ENCODE measurements around the gene ECT2L.
"Not testable (repeated sequence)": the region's sequence is repeated elsewhere in the genome, so short reads cannot be mapped to it uniquely, and the experiment has no call there.

The ECT2L gene

DNA sequence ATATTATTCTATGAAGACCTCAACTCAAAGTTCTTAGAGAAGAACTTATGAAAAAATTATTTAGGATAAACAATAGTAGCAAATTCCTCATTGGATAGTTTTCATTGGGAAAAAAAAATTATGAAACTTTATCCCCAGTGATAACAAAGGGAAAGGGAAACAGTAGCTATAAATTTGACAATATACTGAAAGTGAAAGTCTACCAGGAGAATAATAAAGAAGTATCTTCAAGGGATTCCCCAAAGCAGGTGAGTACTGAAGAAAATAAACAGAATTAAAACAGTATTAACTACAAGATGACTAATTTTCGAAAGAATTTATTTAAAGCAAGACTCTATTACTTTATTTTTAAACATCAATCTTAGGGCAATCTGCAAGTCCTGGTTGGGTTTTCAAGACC lies 135.8 kb downstream of the ECT2L start:
- DNase-seq (ENCODE audit: low spot score) (no peak), ATAC-seq (ENCODE audit: low read depth) (no peak)
- Histone ChIP-seq H3K27ac (ENCODE audit: poor library complexity, severe bottlenecking) (no peak overlapping the region), H3K36me3 (ENCODE audit: low read depth) (peaks cover 32% of the 10 kb centered on the region), H3K9me3 (ENCODE audit: severe bottlenecking) (no peaks in the 10 kb centered on the region), H3K4me3 (ENCODE audit: severe bottlenecking) (no peak overlapping the region), H3K4me1 (ENCODE audit: insufficient read depth, poor library complexity, severe bottlenecking) (no peaks in the 10 kb centered on the region), H3K27me3 (ENCODE audit: insufficient read depth, poor library complexity, severe bottlenecking) (no peaks in the 10 kb centered on the region)
- TF ChIP-seq, protein P1, sequence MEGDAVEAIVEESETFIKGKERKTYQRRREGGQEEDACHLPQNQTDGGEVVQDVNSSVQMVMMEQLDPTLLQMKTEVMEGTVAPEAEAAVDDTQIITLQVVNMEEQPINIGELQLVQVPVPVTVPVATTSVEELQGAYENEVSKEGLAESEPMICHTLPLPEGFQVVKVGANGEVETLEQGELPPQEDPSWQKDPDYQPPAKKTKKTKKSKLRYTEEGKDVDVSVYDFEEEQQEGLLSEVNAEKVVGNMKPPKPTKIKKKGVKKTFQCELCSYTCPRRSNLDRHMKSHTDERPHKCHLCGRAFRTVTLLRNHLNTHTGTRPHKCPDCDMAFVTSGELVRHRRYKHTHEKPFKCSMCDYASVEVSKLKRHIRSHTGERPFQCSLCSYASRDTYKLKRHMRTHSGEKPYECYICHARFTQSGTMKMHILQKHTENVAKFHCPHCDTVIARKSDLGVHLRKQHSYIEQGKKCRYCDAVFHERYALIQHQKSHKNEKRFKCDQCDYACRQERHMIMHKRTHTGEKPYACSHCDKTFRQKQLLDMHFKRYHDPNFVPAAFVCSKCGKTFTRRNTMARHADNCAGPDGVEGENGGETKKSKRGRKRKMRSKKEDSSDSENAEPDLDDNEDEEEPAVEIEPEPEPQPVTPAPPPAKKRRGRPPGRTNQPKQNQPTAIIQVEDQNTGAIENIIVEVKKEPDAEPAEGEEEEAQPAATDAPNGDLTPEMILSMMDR (IDR thresholded peaks at IDR 0.05; ENCODE audit: poor library complexity, severe bottlenecking), result no peak

DNA sequence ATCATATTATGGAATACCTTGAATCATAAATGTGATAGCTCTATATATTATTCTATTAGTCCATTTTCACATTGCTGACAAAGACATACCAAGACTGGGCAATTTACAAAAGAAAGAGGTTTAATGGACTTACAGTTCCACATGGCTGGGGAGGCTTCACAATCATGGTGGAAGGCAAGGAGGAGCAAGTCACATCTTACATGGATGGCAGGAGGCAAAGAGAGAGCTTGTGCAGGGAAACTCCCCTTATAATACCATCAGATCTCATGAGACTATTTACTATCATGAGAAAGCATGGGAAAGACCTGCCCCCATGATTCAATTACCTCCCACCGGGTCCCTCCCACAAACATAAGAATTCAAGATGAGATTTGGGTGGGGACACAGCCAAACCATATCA lies 141.0 kb downstream of the ECT2L start:
- H3K36me3 ChIP-seq (ENCODE audit: low read depth), result peaks cover 54% of the 10 kb centered on the region
- not testable (repeated sequence) for H3K27ac ChIP-seq (ENCODE audit: poor library complexity, severe bottlenecking); H3K9me3 ChIP-seq (ENCODE audit: severe bottlenecking); H3K27me3 ChIP-seq (ENCODE audit: insufficient read depth, poor library complexity, severe bottlenecking); H3K4me3 ChIP-seq (ENCODE audit: severe bottlenecking); DNase-seq (ENCODE audit: low spot score); H3K4me1 ChIP-seq (ENCODE audit: insufficient read depth, poor library complexity, severe bottlenecking); ATAC-seq (ENCODE audit: low read depth)

DNA sequence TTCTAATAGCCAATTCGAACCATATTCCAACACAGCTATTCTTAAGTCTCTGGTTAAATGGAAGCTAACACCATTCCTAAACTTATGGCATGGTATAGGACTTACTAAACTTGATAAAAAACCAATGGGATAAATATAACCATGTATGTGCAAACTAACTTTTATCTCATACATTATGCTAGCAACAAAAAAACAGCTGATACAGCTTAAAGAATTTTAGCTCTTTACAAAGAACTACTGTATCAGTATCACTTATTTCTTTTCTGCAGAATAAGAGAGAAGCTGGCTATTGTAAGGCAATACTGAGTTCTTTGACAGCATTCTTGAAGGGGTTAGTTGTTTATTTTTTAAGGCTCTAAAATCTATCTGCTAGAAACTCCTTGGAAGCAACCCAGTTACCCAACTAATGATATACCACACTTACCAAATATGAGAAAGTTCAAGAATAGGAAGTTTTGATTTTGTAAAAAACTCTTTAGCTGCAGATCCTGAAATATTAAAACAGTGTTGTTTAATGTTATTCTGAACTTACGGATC lies 147.3 kb downstream of the ECT2L start:
- no peak overlapping the region for H3K27ac ChIP-seq (ENCODE audit: poor library complexity, severe bottlenecking)
- no peak overlapping the region for H3K4me3 ChIP-seq (ENCODE audit: severe bottlenecking)
- no peaks in the 10 kb centered on the region for H3K27me3 ChIP-seq (ENCODE audit: insufficient read depth, poor library complexity, severe bottlenecking)
- TF ChIP-seq, protein P1 (IDR thresholded peaks at IDR 0.05; ENCODE audit: poor library complexity, severe bottlenecking), result no peak
- no peak for DNase-seq (ENCODE audit: low spot score)
- H3K4me1 ChIP-seq (ENCODE audit: insufficient read depth, poor library complexity, severe bottlenecking), result peaks cover 10% of the 10 kb centered on the region
- peaks cover 77% of the 10 kb centered on the region for H3K36me3 ChIP-seq (ENCODE audit: low read depth)
- H3K9me3 ChIP-seq (ENCODE audit: severe bottlenecking), result no peaks in the 10 kb centered on the region
- no peak for ATAC-seq (ENCODE audit: low read depth)

DNA sequence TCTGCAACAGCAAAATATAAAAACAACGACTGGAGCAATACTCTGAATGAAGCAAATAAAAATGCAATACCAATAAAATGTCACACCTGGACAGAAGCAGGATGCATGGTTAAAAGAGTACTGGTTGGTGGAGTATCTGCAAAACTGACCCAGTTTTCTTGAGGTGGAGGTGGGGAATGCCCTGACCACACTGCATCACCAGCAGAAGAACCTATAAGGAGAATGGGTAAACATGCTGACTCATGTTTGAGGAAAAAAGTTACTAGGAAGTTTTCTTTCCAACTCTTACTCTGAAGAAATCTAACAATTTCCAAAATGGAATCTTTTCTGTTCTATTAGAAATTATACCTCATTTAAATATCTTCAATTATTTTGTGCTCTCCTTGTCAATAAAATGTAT lies 148.5 kb downstream of the ECT2L start:
- no peaks in the 10 kb centered on the region for H3K27me3 ChIP-seq (ENCODE audit: insufficient read depth, poor library complexity, severe bottlenecking)
- peak overlapping the region; percentile 12 for H3K27ac ChIP-seq (ENCODE audit: poor library complexity, severe bottlenecking)
- H3K4me3 ChIP-seq (ENCODE audit: severe bottlenecking), result no peak overlapping the region
- ATAC-seq (ENCODE audit: low read depth) (peak; percentile 74), DNase-seq (ENCODE audit: low spot score) (no peak)
- TF ChIP-seq, protein P1 (IDR thresholded peaks at IDR 0.05; ENCODE audit: poor library complexity, severe bottlenecking), result no peak
- peaks cover 67% of the 10 kb centered on the region for H3K36me3 ChIP-seq (ENCODE audit: low read depth)
- no peaks in the 10 kb centered on the region for H3K9me3 ChIP-seq (ENCODE audit: severe bottlenecking)
- H3K4me1 ChIP-seq (ENCODE audit: insufficient read depth, poor library complexity, severe bottlenecking), result peaks cover 18% of the 10 kb centered on the region

DNA sequence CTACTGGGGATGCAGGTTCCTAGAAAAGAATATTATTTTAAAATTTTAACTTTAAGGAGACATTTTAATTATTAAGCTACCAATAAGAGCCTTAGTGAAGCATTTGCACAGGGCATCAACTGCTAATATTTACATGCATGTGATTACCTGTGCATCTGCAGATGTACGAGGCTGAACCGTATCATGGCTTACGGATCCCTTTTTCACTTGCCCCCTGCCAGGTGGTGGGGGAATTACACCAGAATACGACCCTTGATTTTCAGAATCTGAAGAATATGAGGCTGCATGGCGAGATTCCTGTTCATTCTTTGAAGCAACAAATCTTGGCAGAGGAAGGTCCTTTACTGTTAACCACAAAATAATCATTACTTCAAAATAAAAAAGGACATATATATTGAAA lies 149.5 kb downstream of the ECT2L start:
- TF ChIP-seq, protein P1 (IDR thresholded peaks at IDR 0.05; ENCODE audit: poor library complexity, severe bottlenecking), result no peak
- Histone ChIP-seq H3K4me1 (ENCODE audit: insufficient read depth, poor library complexity, severe bottlenecking) (peaks cover 18% of the 10 kb centered on the region), H3K36me3 (ENCODE audit: low read depth) (peaks cover 63% of the 10 kb centered on the region), H3K27me3 (ENCODE audit: insufficient read depth, poor library complexity, severe bottlenecking) (no peaks in the 10 kb centered on the region), H3K4me3 (ENCODE audit: severe bottlenecking) (no peak overlapping the region), H3K27ac (ENCODE audit: poor library complexity, severe bottlenecking) (no peak overlapping the region), H3K9me3 (ENCODE audit: severe bottlenecking) (no peaks in the 10 kb centered on the region)
- DNase-seq (ENCODE audit: low spot score), result no peak
- no peak for ATAC-seq (ENCODE audit: low read depth)

Data from RWPE2 (cell line).